CD4-positive, alpha-beta T cell treated with Interleukin-15 for 1 hour (primary cell): ENCODE data around the gene LIMS2.

Source experiments
- DNase-seq: peaks from one replicate; pipeline ENCODE4 v3.0.0-alpha.2; 2020

The LIMS2 gene

DNA sequence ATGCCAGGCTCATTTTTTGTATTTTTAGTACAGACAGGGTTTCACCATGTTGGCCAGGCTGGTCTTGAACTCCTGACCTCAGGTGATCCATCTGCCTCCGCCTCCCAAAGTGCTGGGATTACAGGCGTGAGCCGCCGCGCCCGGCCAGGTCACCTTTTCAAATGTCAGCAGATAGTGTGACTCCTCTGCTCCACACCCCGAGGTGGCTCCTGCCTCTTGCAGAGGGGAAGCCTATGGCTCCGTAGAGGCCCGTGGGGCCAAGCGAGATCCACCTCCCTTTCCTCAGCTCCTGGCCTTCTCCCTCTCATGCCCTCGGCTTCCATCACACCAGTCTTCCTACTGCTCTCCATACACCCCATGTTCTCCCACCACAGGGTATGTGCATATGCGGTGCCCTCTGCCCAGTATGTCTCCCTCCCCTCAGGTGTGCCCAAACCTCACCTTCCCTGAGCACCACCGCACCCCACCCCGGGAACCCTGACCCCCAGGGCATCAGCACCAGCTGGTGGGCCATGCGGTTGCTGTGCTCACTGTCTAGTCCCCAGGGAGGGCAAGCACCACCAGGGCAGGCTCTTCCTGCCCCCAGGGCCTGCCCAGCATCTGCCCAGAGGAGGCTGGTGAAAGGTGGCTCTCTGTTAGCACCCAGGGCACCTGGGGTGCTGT is 18.6 kb downstream of the LIMS2 start:
- no peak for DNase-seq

DNA sequence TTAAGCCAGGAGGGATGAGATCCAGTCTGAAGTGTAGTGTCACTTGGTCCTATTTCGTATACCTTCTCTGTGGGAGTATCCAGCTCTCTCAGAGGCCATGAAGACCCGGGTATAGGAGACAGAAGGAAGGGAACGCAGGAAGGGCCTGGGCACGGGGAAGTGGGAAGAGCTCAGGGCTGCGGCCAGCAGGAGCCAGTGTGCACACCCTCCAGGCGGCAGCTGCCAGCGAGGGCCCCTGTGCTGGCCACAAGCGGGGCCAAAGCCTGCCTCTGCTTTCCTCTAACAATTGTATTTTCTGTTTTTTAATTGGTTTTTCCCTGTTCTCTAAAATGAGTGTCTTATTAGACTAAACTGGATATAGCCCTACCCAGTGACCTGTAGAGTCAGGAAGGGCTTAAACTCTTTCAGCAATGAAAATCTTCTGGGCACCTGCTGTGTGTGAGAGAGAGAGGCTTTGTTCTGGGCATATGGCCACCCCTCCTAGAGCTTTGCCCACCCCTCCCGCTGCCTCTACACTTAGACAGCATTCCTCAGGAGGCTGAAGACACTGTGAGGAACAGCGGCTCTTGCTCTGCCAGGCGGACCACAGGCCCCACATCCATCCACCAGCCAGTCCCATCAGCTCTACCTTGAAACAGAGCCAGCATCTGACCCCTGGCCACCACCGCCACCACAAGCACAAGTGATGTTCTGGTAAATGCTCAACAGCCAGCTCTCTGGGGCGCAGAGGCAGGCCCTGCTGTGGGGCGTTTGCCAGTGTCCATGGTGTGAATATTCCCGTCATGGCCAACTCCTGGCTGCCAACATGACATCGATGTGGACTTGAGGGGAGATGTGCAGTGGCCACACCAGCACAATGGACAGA is 19.9 kb downstream of the LIMS2 start:
- DNase-seq, result no peak

DNA sequence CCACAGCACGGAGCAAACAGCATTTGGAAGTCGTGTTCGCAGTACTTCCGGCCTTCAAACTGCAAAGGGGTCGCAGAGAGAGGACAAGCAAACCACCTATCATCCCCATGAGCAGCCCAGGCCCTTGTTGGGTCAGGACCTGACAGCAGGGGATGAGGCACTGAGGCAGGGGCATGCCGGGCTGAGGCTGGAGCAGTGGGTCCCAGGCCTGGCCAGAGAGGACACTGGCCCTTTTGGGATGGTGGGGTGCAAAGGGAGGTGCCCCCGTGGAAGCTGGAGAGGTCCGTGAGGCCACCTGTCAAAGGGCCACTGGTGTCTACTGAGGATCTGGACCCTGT is 20.5 kb downstream of the LIMS2 start:
- no peak for DNase-seq

DNA sequence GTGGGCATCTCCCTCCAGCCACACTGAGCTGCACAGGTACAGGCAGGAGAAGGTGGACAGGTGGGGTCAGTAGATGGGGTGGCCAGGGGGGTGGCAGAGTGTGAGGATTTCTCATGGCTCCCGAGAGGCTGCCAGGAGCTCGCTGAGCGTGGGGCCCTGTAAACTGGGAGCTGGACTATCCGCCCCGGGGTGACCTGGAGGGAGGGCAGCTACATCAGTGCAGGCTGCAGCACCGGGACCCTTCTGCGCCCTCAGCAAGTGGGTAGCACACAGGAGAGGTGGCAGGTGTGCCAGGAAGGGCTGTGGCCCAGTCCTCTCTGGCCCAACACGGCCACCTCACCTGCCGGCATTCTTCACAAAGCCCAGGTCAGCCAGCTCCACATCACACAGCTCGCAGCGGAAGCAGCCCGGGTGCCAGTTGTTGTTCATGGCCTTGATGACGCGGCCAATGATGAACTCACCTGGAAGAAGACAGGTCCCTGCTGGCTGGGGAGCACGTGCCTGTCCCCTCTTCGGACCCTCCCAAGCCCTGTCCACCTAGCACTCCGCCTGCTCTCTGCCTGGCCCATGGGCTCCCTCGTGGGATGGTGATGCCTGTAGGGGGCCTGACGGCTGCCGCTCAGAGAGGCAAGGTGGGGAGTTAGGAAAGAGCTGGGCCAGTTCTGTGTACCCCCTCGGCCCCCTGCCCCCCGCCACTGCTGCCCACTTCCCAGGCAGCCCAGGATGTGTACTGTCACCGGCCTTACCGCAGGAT is 21.1 kb downstream of the LIMS2 start:
- DNase-seq, result no peak

DNA sequence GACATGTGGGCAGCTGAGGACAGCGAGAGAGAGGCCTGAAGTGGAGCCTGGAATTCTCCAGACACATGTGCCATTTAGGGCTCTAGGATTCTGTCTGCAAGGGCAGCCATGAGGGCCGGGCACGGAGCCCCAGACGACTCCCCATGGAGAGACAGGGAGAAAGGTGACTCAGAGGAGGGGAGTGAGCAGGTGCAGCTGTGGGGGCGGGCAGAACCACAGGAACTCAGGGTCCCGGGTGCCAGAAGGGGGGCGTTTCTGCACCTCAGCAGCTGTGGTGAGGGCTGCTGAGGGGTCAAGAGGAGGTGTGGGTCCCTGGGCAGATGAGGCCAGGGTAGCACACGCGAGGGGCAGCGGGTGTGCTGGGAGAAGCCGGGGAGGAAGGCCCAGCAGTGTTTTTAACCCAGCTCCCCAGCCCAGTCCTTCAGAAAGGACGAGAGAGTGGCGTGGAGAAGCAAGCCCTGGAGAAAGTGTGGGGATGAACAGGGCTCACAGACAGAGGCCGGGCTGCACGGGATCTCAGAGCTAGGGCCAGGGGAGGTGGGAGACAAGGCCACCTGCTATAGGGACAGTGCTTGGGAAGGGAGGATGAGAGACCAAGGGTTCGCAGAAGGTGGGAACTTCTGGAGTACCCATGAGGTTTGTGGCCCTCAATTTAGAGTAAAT is 21.8 kb downstream of the LIMS2 start:
- no peak for DNase-seq

DNA sequence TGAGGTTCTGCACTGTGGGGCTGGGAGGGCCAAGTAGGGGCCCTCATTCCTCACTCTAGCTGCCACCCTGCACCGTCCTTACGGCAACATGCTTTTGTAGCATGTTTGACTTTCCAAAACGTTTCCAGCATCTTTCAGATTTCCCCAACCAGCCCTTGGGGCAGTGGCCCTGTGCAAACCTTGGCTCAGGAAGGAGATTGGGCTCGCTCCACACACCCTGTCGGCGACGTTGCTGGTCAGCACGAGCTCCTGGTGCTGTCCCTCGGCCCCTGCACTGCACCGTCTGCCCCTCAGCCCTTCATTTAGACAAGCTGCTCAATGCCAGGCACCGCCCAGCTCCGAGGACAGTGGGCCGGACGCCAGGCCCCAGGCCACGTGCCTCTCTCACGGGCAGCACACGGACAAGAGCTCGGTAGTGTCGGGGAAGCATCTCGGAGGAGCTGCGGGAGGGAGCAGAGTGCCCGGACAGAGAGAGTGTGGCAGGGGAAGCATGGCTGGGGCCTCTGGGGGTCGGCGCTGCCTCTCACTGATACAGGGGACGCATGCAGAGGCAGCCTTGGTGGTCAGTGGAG is 22.5 kb downstream of the LIMS2 start:
- DNase-seq, result no peak

DNA sequence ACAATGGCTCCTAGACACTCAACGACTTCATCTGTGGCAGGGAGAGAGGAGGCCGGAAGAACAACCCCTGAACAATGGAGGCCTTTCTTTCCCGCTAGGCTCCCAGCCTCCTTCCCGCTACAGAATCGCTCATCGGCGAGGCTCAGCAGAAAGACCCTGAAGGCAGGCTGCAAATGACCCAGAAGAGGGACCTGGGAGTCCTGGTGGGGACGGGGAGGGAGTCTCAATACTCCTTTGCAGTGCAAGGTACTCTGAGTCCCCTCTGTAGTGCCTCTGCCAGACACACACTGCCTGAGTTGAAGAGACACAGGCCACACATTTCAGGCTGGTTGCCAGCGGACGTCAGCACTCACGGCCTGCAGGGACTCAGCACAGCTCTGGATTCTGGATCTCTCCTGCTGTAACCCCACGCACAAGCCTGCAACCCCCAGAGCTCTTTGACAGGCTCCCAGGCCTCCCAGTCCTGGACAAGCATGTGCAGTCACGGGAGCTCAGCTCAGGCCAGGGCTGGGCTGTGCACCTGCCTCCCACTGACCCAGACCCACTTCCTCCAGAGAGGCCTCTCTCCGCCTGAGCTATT is 23.3 kb downstream of the LIMS2 start:
- no peak for DNase-seq

DNA sequence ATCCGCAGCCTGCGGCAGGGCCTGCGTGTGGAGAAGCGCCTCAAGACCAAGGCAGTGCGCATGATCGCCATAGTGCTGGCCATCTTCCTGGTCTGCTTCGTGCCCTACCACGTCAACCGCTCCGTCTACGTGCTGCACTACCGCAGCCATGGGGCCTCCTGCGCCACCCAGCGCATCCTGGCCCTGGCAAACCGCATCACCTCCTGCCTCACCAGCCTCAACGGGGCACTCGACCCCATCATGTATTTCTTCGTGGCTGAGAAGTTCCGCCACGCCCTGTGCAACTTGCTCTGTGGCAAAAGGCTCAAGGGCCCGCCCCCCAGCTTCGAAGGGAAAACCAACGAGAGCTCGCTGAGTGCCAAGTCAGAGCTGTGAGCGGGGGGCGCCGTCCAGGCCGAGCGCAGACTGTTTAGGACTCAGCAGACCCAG is 23.9 kb downstream of the LIMS2 start:
- no peak for DNase-seq

DNA sequence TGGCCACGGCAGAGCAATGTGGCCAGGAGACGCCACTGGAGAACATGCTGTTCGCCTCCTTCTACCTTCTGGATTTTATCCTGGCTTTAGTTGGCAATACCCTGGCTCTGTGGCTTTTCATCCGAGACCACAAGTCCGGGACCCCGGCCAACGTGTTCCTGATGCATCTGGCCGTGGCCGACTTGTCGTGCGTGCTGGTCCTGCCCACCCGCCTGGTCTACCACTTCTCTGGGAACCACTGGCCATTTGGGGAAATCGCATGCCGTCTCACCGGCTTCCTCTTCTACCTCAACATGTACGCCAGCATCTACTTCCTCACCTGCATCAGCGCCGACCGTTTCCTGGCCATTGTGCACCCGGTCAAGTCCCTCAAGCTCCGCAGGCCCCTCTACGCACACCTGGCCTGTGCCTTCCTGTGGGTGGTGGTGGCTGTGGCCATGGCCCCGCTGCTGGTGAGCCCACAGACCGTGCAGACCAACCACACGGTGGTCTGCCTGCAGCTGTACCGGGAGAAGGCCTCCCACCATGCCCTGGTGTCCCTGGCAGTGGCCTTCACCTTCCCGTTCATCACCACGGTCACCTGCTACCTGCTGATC is 24.4 kb downstream of the LIMS2 start:
- DNase-seq, result no peak

DNA sequence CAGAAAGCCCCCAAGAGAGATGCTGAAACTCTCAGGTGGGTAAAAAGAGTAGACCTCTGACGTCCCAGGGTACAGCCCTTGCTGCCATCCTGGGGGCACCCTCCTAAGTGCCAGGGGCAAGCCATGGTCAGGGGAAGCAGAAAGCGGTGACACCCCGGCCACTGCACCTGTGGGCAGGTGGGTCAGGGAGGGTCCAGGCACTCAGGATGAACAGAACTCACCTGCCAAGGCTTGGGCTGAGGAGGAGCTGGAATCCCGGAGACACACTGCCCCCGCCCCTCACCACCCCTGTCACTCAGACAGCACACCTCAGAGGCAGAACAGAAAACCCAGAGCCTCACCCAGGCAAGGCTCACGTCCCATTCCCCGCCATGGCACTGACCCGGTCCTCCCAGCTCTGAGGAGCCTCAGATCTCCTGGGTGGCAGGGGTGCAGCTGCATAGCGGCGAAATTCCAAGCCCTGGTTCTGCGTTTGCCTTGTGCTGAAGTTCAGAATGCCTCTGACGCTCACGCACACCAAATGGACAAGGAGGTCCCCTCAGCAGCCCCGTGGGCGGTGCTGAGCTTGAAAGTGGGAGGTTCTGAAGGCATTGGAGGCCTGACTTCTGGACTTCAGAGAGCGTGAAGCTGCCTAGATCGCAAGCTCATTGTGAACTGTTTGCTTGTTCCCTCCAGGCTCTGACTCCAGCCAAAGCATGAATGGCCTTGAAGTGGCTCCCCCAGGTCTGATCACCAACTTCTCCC is 25.1 kb downstream of the LIMS2 start:
- DNase-seq, result no peak

DNA sequence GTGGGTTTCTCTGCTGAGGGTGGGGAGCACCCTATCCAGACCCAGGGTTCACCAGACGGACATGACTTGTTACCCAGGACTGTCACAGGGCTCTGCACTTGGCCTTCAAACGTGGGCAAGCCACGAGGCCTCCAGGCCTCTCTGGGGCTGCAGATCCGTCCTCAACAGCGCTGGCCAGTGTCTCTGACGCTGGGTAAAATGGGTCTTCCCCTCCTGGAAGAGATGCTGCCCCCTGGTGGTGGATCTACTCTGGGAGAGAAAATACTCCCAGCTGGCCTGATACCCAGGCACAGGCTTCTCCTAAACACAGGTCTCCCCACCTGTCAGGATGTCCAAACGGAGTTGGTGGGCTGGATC is 25.7 kb downstream of the LIMS2 start:
- peak; percentile 77 for DNase-seq

DNA sequence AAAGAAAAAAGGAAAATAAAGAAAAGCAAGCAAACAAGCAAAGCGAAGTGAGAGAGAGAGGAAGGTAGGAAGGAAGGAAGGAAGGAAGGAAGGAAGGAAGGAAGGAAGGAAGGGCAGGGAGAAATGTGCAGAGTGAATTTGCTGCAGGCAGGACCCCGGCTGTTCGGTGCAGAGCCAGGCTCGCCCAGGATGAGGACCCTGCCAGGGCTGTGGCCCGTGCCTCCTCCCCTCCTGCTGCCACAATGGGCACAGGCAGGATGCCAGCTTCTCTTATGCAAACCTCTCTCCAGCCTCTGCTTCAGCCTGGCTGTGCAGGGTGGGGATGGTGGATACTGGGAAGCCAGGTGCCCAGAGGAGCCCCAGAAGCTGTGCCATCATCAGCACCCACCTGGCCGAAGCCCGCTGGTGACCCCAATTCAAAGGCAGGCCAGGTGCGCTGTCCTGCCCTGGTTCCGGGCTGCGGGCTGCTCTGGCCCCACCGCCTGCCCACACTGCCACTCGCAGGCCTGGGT is 26.2 kb downstream of the LIMS2 start:
- DNase-seq, result no peak

DNA sequence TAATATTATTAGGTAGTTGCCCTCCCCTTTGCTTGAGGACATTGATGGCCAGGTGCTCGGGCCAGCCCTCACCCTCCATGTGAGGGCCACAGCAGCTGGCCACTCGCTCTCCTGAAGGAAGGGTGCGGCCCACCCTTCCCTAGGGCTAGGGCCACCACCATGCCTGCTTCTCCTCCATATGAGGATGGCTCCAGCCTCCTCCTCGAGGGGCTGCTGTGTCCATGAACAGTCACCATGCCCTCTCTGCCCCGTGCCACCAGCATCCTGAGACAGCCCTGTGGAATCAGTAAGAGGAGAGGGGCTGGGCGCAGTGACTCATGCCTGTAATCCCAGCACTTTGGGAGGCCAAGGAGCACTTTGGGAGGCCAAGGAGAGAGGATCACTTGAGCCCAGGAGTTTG is 27.0 kb downstream of the LIMS2 start:
- no peak for DNase-seq

DNA sequence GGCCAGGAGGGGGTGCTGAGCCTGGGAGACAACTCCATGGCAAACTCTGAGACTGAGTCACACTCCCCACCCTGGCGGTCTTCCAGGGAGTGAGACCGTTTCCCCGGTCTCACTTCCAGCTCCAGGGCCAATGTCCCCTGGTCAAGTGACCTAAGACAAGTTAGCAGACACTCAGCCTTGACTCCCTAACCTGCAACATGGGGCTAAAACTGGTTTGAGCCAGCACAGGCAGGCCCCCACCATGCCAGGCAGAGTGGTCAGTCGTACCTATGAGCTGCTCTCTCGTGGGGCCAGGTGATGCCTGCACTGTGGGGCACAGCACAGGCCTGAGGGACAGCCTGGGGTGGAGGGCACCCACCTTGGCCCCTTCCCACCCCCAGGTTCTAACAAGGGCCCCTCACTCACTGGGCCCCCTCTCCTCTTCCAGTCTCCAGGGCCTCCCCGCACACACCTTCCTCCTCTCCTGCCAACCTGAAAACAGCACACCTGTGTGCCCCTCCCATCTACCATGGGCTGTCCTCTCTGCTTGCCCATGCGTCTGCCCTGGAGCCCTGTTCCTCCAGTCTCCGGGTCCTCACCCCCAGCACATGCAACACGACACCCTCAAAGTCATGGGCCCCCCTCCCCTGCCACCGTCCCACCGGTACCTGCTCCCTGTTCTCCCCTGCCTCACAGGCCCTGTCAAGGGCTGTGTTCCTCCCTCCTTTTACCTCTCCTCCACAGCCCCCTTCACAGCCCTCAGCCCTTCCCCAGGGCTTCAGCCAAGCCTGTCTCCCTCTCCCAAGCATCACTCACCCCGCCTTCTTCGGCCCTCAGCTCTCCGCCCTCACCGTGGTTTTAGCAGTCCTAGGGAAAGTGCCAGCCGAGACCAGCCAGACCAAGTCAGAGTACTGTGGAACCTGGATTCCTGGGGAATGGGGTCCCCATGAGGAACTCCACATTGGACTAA is 27.8 kb downstream of the LIMS2 start:
- no peak for DNase-seq

DNA sequence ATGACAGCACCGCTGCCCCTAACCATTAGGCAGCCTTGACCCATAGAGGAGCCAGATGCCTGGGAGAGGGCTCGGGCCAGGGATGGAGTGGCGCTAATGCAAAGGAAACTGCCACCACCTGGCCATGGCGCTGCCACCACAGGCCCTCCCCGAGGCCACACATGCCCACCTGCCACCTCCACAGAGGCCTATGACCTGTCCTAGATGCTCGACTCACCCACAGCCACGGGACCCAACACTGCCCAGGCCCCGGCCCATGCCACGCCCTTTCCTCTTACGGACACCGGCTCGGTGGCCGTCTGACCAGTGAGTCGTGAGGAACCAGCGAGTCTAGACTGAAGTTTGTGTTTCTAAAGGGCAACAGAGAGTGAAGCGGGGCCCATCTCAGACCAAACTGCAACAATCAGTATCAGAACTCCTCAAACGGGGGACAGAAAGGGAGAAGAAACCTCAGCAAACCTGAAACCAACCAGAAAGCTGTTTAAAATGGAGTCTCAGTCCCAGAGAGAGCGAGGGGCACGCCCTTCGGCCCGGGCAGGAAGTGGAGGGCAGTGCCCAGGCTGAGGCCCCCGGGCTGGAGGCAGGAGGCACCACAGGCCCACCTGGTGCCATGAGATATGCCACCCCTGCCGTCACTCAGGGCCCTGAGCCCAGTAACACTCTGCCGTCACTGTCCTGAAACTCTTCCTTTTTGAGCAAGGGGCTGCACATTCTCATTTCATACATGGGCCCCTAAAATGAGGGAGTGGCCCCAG is 28.7 kb downstream of the LIMS2 start:
- no peak for DNase-seq

DNA sequence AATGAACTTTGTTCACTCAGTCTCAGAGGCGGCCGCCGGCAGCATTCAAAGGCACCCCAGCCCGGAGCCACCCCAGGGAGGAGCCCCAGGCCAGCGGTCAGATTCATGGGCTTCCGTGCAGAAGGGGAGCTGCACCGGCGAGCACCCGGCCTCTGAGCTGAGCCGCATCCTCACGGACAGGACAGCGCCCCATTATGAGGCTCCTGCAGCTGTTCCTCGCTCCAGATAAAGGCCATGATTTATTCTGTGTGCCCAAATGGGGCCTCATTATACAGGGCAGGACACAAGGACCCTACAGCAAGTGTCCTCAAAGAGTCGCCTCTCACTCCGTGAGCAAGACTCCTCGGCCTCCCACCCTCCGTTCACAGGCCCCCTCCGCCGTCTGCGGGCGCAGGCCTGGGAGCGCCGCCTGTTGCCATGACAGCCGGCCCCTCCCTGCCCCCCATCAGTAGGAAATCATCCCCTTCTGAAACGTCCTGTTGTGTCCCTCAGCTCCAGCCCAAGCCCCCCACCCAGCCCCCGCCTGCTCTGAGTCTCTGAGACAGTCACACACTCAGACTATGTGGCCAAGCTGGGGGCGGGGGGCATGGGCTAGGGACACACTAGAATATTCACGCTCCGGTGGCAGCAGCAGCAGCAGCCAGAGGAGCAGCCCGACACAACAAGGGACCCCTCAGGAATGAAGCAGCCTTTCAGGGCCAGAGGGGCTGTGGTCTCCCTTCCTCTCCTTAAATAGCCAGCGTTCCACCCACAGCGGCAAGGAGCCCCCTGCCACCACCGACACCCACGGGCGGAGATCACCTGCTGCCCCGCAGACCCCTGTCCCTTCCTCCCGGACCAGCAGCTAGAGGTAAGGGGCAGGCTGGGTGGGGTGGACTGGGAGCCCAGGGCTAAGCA is 29.7 kb downstream of the LIMS2 start, which contains the start of gene GPR17:
GPR17 (plus strand) TSS at position 759 of the 897 bp plus-strand sequence. CDS start 4,583 bp downstream, outside the sequence.
- DNase-seq, result no peak

DNA sequence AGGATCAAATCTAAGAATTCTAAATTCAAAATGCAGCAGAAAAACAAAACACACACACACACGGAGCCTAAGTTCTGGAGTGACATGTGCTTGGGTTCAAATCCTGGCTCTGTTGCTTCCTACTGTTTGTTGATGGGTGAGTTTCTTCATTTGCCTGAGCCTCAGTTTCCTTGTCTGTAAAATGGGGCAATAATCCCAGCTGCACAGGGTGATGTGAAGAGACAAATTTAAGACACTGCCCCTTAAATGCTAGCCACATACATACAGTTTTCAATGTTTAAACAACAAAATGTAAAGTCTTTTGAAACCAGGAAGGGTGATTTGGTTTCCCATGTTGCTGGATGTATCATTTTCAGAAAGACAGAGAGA is 30.3 kb downstream of the LIMS2 start:
- no peak for DNase-seq
